Brain pericyte (primary cell): ENCODE data around the gene RAB39B.

Experiments used
- DNase-seq: peaks from one replicate; pipeline ENCODE4 v3.0.0-alpha.2; 2012; ENCODE audit warnings: low read depth, low spot score

Gene RAB39B

GRCh38 chrX:155215443-155216178 lies 48.7 kb downstream of the RAB39B start:
- no peak for DNase-seq

- no peak for DNase-seq
Measured at GRCh38 chrX:155213731-155214130, 50.6 kb downstream of the RAB39B start.

GRCh38 chrX:155211208-155211607 lies 53.1 kb downstream of the RAB39B start:
- DNase-seq = no peak
